Activated T-helper 9 cell treated with anti-CD3 and anti-CD28 coated beads, Interleukin-2, amount 50 U/mL, for 16 hours (primary cell): ENCODE data around the gene ALK.
"Not testable (repeated sequence)": the region's sequence is repeated elsewhere in the genome, so short reads cannot be mapped to it uniquely, and the experiment has no call there.

Source experiments
- DNase-seq: peaks from one replicate; pipeline ENCODE4 v3.0.0-alpha.2; 2020; ENCODE audit warnings: low read depth

Gene ALK

DNA sequence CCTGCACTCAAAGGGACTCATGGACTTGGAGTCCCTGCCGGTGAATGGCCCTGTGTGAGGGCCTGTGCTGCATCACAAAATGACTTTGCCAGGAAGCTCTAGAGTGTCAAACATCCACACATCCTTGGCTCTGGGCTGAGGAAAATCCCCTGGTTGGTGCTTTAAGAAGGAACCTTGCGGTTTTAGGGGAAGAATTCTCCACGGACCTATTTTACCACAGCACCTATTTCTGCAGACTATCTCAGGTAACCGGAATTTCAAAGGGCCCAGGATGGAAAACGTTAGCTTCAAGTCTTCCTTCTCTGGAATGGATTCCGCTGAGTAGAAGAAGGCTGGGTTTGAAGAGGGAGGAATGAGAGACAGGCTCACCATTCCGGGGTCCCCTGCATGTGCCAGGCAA lies 166.2 kb downstream of the ALK start:
- no peak for DNase-seq

- DNase-seq, result no peak
These were observed 167.5 kb downstream of the ALK start for GRCh38 chr2:29753671-29754444.

DNA sequence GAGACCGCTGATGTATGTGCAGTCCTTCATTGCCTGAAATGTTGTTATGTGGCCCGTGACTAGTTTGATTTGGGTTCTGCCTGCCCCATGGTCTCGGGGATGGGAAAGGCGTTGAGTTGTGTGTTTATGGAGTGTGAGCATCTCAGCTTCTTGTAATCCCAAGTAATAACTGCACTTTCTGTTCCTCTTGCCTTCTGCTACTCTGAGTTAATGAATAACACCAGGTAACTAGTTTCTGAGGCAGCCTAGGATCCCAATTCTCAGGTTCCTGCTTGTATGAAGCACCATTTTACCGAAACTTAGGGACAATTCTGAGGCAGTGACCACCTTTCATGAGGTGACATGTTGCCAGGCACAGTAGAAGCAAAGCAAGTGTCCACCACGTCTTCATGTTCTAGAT lies 170.0 kb downstream of the ALK start:
- no peak for DNase-seq

DNA sequence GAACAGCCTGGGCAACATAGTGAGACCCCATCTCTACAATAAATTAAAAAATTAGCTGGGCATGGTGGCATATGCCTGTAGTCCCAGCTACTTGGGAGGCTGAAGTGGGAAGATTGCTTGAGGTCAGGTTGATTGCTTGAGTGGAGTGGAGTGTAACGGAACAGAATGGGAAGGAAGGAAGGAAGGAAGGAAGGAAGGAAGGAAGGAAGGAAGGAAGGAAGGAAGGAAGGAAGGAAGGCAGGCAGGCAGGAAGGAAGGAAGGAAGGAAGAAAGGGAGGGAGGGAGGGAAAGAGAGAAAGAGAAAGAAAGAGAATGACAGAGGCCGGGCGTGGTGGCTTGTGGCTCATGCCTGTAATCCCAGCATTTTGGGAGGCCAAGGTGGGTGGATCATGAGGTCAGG lies 170.9 kb downstream of the ALK start:
- DNase-seq, result not testable (repeated sequence)

GRCh38 chr2:29749843-29750242 lies 171.5 kb downstream of the ALK start:
- DNase-seq, result no peak

DNA sequence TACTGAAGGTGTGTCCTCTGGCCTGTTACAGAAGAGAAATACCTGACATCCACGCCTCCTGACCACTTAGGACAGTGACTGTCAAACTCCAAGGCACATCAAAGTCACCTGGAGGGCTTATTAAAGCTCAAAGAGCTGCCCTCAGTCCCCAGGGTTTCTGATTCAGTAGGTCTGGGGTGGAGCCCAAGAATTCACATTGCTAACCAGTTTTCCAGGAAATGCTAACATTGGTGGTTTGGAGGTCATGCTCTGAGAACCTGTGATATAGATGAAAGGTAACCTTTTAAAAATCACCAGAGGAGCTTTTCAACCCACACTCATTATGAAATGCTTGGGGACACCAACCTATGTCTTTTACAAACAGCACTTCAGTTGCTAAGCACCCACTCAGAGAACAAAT lies 172.3 kb downstream of the ALK start:
- no peak for DNase-seq

GRCh38 chr2:29747786-29748470 lies 173.5 kb downstream of the ALK start:
- DNase-seq, result no peak

GRCh38 chr2:29744976-29745375 lies 176.4 kb downstream of the ALK start:
- DNase-seq, result no peak

GRCh38 chr2:29743516-29743915 lies 177.9 kb downstream of the ALK start:
- no peak for DNase-seq

GRCh38 chr2:29742656-29743055 lies 178.7 kb downstream of the ALK start:
- DNase-seq, result no peak

- DNase-seq, result no peak
These were observed 180.3 kb downstream of the ALK start for GRCh38 chr2:29741132-29741531.

DNA sequence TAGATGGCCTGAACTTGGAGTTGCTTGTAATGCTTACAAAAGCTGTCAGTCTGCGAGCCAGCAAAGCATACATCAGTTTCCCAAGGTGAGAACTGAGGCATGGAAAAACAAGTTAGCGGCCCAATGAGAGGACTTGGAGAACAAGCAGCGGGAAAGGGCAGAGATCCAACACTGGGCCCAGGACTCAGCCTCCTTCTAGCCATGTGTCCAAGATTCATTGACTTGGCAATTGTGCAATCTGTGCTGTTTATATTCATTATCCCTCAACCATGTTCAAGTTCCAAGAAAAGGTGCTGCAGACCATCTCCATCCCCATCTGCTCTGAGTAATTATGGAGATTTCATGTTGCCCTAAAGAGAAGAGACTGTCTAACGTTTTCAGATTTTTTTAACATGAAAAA lies 187.4 kb downstream of the ALK start:
- DNase-seq, result no peak

- DNase-seq, result no peak
These were observed 188.2 kb downstream of the ALK start for GRCh38 chr2:29733213-29733612.

GRCh38 chr2:29731948-29732347 lies 189.4 kb downstream of the ALK start:
- no peak for DNase-seq

GRCh38 chr2:29729932-29730331 lies 191.5 kb downstream of the ALK start:
- no peak for DNase-seq

DNA sequence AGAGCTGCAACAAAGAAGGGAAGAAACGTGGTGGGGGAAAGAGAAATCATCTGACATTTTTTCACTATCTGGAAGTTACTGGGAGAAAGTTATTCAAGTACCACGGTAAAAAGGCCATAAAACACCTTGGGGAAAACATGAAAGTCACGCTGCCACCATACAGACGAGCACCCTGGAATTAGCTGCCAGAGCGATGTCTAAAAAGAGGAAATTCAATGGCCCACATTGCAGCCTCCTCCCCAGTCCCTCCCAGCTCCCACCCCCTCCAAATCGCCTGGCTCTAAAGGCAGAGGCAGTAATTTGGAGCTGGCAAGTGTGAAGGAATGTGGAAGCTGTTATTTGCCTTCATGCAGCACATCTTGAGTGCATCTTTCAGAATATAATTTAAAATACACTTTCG lies 192.0 kb downstream of the ALK start:
- no peak for DNase-seq

GRCh38 chr2:29726976-29727375 lies 194.4 kb downstream of the ALK start:
- no peak for DNase-seq

- DNase-seq, result no peak
These were observed 195.8 kb downstream of the ALK start for GRCh38 chr2:29725610-29726009.

GRCh38 chr2:29724282-29724681 lies 197.1 kb downstream of the ALK start:
- DNase-seq, result no peak

- DNase-seq, result no peak
These were observed 198.0 kb downstream of the ALK start for GRCh38 chr2:29723255-29724001.

DNA sequence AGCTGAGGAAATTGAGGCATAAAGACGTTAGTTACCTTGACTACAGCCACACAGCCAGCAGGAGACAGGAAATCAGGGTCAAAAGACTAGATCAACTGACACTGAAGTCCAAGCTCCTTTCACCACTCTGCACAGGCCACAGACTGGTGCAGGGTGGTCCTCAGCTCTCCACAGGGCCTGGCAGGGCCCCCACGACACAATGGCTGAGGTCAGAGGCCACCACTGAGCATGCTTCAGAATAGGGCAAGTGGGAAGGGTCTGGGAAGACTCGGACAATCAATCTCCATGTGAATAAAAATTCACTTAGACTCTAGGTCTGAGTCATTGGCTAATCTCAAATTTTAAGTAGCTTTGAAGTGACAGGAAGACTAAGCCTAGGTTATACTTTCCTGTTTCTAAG lies 201.7 kb downstream of the ALK start:
- DNase-seq, result no peak

GRCh38 chr2:29718076-29718686 lies 203.2 kb downstream of the ALK start:
- DNase-seq, result no peak

DNA sequence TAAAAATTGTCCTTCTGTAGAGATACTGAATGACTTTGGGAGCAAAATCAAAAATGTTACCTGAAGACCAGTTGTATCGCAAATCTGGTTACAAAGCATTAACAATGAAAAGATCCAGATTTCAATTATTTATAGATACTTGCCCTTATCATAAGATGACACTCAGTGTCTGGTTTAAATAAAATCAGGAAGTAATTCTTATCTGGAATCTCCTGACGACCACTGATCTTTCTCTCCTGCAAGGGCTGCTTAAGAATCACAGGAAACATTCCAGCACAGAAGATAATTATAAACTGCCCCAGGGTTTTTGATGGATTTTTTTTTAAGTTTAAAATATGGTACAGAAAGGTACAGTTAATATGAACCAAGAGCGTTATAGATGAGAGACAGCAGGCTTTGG lies 205.7 kb downstream of the ALK start:
- no peak for DNase-seq
